Muscle of leg (tissue), 16 donors: ENCODE data around the gene TBC1D19. TPM values are rescaled to one million over a fixed set of nuclear protein-coding genes. Genes with fewer than 3 reads are reported as not detected.
"Not testable (repeated sequence)": the region's sequence is repeated elsewhere in the genome, so short reads cannot be mapped to it uniquely, and the experiment has no call there.

ENCODE experiments used
- DNase-seq: peaks from one replicate; pipeline ENCODE4 v3.0.0; 2013
- H3K27ac ChIP-seq: one replicate; pipeline ENCODE4 v1.5.1; 2013; ENCODE audit warnings: mild to moderate bottlenecking, low read length, control low read depth
- H3K27me3 ChIP-seq: one replicate; pipeline ENCODE4 v1.6.1; 2013; ENCODE audit warnings: low read length; ENCODE audit not compliant: control insufficient read depth, insufficient read depth
- H3K36me3 ChIP-seq: one replicate; pipeline ENCODE4 v1.6.1; 2013; ENCODE audit warnings: low read length; ENCODE audit not compliant: control insufficient read depth, insufficient read depth
- H3K4me1 ChIP-seq: one replicate; pipeline ENCODE4 v1.6.1; 2013; ENCODE audit warnings: low read length; ENCODE audit not compliant: control insufficient read depth, insufficient read depth
- H3K4me3 ChIP-seq: one replicate; pipeline ENCODE4 v1.5.1; 2013; ENCODE audit warnings: low read length, control low read depth
- H3K9me3 ChIP-seq: replicated peaks from 2 replicates; pipeline ENCODE4 v1.6.1; 2013; ENCODE audit warnings: low read depth, low read length; ENCODE audit not compliant: control insufficient read depth
- WGBS: methylation state at CpG from one replicate; pipeline ENCODE4 v1.1.5; 2013; ENCODE audit warnings: missing lambda C conversion rate; ENCODE audit not compliant: insufficient coverage; 5-methylcytosine and 5-hydroxymethylcytosine counted together
- long read RNA-seq, 11 donors: transcript quantifications; one replicate each; lab custom pipeline, GENCODE V29; 2026
- polyA plus RNA-seq, 8 donors: library from polyadenylated mRNA; unstranded; fragments of 120-200 nt; gene quantifications; one replicate each; pipeline versions ENCODE4 v1.2.1 to v1.2.3, GENCODE V29; 2013; ENCODE audit warnings: inconsistent platforms in 1 of 8, low replicate concordance in 1 of 8; ENCODE audit not compliant: insufficient read length in 8 of 8, insufficient read depth in 1 of 8
- total RNA-seq: library from RNA; stranded (reverse); fragments of 120-200 nt; gene quantifications from one replicate; pipeline ENCODE4 v1.2.4, GENCODE V29; 2013

TBC1D19 gene, protein sequence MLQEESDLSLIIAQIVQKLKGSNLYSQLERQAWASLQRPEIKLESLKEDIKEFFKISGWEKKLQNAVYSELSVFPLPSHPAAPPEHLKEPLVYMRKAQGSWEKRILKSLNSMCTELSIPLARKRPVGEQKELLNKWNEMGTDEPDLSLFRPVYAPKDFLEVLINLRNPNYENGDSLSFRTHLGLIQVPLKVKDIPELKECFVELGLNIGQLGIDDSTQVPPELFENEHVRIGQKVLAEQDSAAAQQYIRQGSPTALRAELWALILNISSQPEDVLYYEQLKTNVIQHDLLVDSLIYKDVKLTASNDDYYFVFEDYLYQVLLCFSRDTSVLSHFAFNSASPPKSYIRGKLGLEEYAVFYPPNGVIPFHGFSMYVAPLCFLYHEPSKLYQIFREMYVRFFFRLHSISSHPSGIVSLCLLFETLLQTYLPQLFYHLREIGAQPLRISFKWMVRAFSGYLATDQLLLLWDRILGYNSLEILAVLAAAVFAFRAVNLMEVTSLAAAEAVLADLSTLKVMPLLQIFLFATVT
- total RNA-seq (17.5 TPM), polyA plus RNA-seq (1 to 10 TPM; 7.7 to 9.7 (median 8.9) TPM)
- long read RNA-seq, donor 1, result 0 reads
- long read RNA-seq, donor 2, result 0 reads
- long read RNA-seq, donor 3, result 0 reads
- long read RNA-seq, donor 4, result 0 reads
- long read RNA-seq, donor 5, partial matches to known transcripts, result 0 of 2 reads
- long read RNA-seq, donor 5, other reads (novel, unspliced or antisense), result 0 of 2 reads
- long read RNA-seq, donor 6, transcript TBC1D19-201 (21 exons, 2,263 nt), result major isoform, 5 of 5 reads
- long read RNA-seq, donor 6, partial matches to known transcripts, result 0 of 5 reads
- long read RNA-seq, donor 6, other reads (novel, unspliced or antisense), result 0 of 5 reads
- long read RNA-seq, donor 7, partial matches to known transcripts, result 0 of 1 reads
- long read RNA-seq, donor 7, other reads (novel, unspliced or antisense), result 0 of 1 reads
- long read RNA-seq, donor 8, partial matches to known transcripts, result 0 of 3 reads
- long read RNA-seq, donor 8, other reads (novel, unspliced or antisense), result 0 of 3 reads
- long read RNA-seq, donor 9, result 0 reads
- long read RNA-seq, donor 10, partial matches to known transcripts, result 0 of 3 reads
- long read RNA-seq, donor 10, other reads (novel, unspliced or antisense), result 0 of 3 reads
- long read RNA-seq, donor 11, result 0 reads

DNA sequence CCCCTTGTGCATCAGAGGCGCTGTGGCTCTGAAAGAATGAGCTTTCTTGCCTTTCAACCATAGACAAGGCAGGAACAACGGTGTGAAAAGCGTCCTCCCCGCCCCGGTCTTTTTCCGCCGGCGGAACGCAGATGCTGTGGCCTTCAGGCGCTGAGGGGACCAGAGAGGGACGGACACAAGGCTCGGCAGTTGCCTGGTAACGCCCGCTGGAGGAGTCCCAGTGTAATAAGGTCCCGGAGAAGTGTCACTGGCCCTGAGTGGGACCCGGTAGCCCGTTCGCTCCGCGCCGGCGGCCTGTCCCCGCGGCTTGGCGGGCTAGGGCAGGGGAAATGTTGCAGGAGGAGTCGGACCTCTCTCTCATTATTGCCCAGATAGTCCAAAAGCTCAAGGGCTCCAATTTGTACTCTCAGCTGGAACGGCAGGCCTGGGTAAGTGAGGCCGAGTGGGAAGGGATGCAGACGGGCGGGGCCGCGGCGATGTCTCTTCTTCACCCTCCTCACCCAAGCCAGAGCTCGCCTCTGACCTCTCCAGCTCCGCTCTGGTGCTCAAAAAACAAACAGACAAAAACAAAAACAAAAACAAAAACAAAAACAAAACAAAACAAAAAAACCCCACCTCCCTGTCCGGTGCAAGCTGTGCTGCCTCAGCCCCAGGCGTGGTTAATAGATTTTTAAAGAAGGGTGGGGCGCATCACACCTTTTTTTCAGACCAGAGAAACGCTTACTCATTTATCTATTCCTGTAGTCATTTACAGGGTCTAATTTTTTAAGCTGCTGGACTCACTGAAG is at the start of gene TBC1D19:
TSS of gene TBC1D19 (plus strand) at position 220 of the 788 bp plus-strand sequence. CDS start at position 330, 110 bp downstream.
- peak within 1 kb of the TSS; percentile 76 for H3K27ac ChIP-seq
- WGBS, result 1% methylated on average over 22 of the region's 39 CpGs
- no peaks in the 10 kb centered on the region for H3K27me3 ChIP-seq
- DNase-seq, result peak; percentile 96
- H3K36me3 ChIP-seq, result no peaks in the 10 kb centered on the region
- H3K4me3 ChIP-seq, result peak within 1 kb of the TSS; percentile 73
- H3K4me1 ChIP-seq, result peaks cover 3% of the 10 kb centered on the region
- peaks cover 5% of the 10 kb centered on the region for H3K9me3 ChIP-seq

DNA sequence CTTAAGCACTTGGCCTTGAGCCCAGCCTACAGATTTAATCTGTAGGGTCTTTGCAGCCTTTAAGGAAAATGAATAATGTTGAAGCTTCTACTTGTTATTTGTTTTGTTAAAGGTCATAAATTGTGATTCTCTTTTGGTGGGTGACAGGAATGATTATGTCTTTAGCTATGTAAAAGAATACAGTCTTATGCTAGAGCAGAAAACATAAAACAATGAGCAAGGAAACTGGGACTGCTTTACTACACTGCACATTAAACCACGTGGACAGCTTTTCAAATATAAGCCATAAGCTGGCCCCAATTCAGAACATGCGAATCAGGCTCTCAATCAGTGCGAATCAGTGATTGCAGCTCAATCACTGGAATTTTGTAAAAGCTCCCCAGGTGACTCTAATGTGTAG is 40.9 kb upstream of the TBC1D19 start:
- Histone ChIP-seq H3K36me3 (no peaks in the 10 kb centered on the region), H3K4me1 (no peaks in the 10 kb centered on the region), H3K9me3 (peaks cover 3% of the 10 kb centered on the region), H3K27me3 (no peaks in the 10 kb centered on the region), H3K4me3 (no peak overlapping the region), H3K27ac (no peak overlapping the region)
- no peak for DNase-seq
- no CpG with 5 or more reads among the region's 3 CpGs for WGBS

DNA sequence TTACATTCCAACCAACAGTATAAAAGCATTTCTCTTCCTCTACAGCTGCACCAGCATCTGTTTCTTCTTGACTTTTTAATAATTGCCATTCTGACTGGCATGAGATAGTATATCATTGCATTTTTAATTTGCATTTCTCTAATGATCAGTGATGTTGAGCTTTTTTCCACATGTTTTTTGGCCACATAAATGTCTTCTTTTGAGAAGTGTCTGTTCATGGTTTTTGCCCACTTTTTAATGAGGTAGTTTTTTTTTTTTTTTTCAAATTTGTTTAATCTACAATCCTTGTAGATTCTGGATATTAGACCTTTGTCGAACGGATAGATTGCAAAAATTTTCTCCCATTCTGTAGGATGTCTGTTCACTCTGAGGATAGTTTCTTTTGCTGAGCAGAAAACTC is 39.5 kb upstream of the TBC1D19 start:
- Histone ChIP-seq H3K36me3 (no peaks in the 10 kb centered on the region), H3K4me3 (no peak overlapping the region), H3K4me1 (no peaks in the 10 kb centered on the region), H3K27me3 (no peaks in the 10 kb centered on the region), H3K9me3 (peaks cover 3% of the 10 kb centered on the region), H3K27ac (no peak overlapping the region)
- no peak for DNase-seq
- no CpG with 5 or more reads among the region's 2 CpGs for WGBS

DNA sequence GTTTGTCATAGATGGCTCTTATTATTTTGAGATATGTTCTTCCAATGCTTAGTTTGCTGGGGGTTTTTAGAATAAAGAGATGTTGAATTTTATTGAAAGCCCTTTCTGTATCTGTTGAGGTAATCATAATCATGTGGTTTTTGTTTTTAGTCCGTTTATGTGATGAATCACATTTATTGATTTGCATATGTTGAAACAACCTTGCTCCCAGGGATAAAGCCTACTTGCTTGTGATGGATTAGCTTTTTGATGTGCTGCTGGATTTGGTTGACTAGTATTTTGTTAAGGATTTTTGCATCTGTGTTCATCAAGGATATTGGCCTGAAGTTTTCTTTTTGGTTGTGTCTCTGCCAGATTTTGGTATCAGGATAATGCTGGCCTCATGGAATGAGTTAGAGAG is 35.5 kb upstream of the TBC1D19 start:
- not testable (repeated sequence) for H3K4me3 ChIP-seq, H3K36me3 ChIP-seq, H3K27me3 ChIP-seq, H3K27ac ChIP-seq, DNase-seq, H3K4me1 ChIP-seq, H3K9me3 ChIP-seq
- no CpG with 5 or more reads among the region's 1 CpG for WGBS

DNA sequence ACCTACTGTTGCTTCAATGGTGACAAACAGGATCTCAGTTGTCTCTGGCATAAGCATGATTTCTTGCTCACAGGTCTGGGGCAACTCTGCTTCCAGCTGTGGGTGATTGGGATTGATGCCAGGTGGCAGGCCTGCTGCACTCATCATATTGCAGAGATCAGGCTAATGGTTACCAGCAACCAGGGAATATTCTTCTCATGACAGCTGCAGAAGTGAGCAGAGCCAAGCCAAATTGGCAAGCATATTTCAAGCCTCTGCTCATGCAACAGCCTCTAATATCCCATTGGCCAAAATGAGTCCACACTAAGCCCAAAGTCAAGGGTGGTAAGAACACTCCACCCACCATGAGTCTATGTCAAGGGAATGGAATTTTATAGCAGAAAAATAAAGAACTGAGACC is 26.7 kb upstream of the TBC1D19 start:
- Histone ChIP-seq H3K27me3 (no peaks in the 10 kb centered on the region), H3K4me3 (no peak overlapping the region), H3K36me3 (no peaks in the 10 kb centered on the region), H3K9me3 (peaks cover 17% of the 10 kb centered on the region), H3K4me1 (peaks cover 10% of the 10 kb centered on the region), H3K27ac (peak overlapping the region; percentile 57)
- peak; percentile 76 for DNase-seq

DNA sequence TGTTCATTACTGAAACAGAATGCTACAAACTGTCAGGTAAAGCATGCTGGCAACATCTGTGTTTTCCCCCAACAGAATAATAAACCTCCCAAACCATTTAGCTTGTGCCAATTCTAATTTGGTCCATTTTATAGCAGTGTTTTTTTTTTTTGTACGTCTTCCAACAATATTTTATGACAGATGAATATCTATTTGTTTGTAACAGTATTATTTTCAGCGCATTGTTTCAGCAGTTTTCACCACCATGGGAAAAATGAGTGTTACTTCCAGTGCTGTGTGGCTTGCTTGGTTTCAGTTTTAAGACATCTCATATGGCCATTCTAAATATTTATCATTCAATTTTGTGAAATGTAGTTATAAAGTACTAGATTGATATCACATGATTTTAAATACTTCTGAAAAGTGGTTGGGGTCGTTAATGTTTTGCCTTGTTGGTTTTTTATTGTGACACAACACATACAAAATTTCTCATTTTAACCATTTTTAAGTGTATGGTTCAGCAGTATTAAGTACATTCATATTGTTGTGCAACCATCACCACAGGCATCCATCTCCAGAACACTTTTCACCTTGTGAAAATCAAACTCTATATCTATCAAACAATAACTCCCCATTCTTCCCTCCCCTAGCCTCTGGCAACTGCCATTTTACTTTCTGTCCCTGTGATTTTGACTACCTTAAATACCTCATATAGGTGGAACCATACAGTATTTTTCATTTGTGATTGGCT is 25.6 kb upstream of the TBC1D19 start:
- DNase-seq, result no peak
- WGBS, result no CpG with 5 or more reads among the region's 3 CpGs
- peaks cover 10% of the 10 kb centered on the region for H3K4me1 ChIP-seq
- H3K27me3 ChIP-seq, result no peaks in the 10 kb centered on the region
- no peak overlapping the region for H3K4me3 ChIP-seq
- no peaks in the 10 kb centered on the region for H3K36me3 ChIP-seq
- H3K27ac ChIP-seq, result peak overlapping the region; percentile 57
- peaks cover 17% of the 10 kb centered on the region for H3K9me3 ChIP-seq

DNA sequence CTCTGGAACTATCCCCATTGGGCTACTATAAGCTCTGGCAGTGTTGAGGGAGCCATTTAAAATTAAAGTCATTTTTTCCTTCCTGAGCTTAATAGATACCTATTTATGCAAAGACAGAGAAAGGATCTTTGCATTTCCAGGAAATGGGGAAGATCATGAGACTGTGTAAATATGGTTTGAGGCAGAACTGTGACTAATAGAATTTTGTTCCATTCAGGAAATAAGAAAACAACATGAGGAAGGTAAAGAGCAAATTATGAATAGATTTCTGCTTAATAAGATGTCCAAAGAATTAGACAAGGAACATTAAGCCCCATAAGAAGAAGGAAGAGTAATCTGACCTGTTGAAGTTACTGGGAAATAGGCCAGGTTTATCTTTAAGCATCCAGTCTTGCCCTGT is 17.8 kb upstream of the TBC1D19 start:
- Histone ChIP-seq H3K27ac (no peak overlapping the region), H3K9me3 (peaks cover 2% of the 10 kb centered on the region), H3K27me3 (no peaks in the 10 kb centered on the region), H3K4me1 (no peaks in the 10 kb centered on the region), H3K36me3 (no peaks in the 10 kb centered on the region), H3K4me3 (no peak overlapping the region)
- DNase-seq, result no peak

DNA sequence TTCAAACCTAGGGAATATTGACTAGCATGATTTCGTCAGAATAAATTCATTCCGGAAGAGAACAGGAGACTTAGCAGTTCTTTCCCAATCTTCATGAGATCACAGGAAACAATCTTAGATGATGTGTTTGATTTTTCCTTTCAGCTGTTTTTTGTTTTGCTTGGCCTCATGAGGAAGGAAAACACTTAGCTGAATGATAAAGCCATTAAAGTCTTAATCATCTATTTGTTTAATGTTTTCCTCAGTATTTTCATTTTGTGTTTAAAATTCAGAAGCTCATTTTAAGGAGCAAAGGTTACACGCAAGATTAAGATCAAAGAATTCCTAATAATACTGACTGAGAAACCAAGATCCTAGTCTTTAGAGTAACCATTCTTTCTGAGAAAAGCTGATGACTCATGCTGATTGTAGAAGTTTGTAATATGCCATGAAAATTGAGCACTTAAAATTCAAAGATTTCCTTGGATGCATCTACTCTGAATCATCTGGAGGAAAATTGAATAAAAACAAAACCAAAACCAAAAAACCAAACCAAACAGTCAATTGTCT is 15.4 kb upstream of the TBC1D19 start:
- Histone ChIP-seq H3K27me3 (no peaks in the 10 kb centered on the region), H3K4me1 (no peaks in the 10 kb centered on the region), H3K4me3 (no peak overlapping the region), H3K36me3 (no peaks in the 10 kb centered on the region), H3K9me3 (no peaks in the 10 kb centered on the region), H3K27ac (no peak overlapping the region)
- peak; percentile 5 for DNase-seq
- no CpG with 5 or more reads among the region's 3 CpGs for WGBS

DNA sequence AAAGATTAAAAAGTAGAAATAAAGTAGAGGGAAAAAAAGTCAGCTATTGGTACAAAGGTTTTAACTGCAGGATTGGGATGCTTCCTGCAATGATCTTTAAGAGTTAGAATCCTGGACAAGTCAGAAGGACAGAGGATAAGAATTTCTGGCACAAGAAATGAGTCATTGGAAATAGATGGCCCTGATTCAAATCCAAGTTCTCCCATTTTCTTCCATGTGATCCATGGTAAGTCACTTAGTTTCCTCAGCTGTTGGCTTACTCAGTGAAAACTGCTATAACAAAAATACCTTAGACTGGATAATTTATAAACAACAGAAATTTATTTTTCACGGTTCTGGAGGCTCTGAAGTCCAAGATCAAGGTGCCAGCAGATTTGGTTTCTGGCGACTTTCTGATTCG is 13.3 kb upstream of the TBC1D19 start:
- Histone ChIP-seq H3K27ac (no peak overlapping the region), H3K4me3 (no peak overlapping the region), H3K4me1 (no peaks in the 10 kb centered on the region), H3K9me3 (no peaks in the 10 kb centered on the region), H3K27me3 (no peaks in the 10 kb centered on the region), H3K36me3 (no peaks in the 10 kb centered on the region)
- 60% methylated on average over 1 of the region's 3 CpGs for WGBS
- peak; percentile 8 for DNase-seq
